HepG2 (cell line): ENCODE data around the gene ADAM22. TPM values are rescaled to one million over a fixed set of nuclear protein-coding genes. Genes with fewer than 3 reads are reported as not detected.
"Not testable (repeated sequence)": the region's sequence is repeated elsewhere in the genome, so short reads cannot be mapped to it uniquely, and the experiment has no call there.

Source experiments
- ATAC-seq: fragments of 200-7000 bp; cut with Tn5 transposase; 3 replicates; pipeline ENCODE4 v1.9.1; 2020; ENCODE audit warnings: mild to moderate bottlenecking, moderate library complexity
- BruUV-seq: library from RNA; stranded (reverse); fragments of 400-500 nt; replicated peaks from 2 replicates; lab custom pipeline; 2021; lab: Mats Ljungman, UMichigan
- CTCF ChIA-PET: fragments of 300-600 bp; formaldehyde crosslinking; extraction: SDS; loops from one replicate; lab custom pipeline; 2021; ENCODE audit warnings: low total read pairs, inconsistent platforms, low intra/inter-chr PET ratio; lab: Yijun Ruan, JAX
- POLR2A ChIA-PET: fragments of 350-600 bp; sonication (Branson Sonifier 250); formaldehyde crosslinking; loops from one replicate; lab custom pipeline; 2020; ENCODE audit warnings: antibody characterized with exemption, inconsistent platforms; lab: Yijun Ruan, JAX
- DNase-seq: peaks from one replicate; pipeline ENCODE4 v3.0.0-alpha.2; 2015; ENCODE audit warnings: low spot score
- FAIRE-seq: peaks from 3 replicates; lab custom pipeline; 2011; peaks lifted over from hg19 to GRCh38; lab: Jason Lieb, UNC
- H2AFZ ChIP-seq: one replicate; pipeline ENCODE4 v1.6.1; 2011; ENCODE audit warnings: low read length, inconsistent platforms
- H3K27ac ChIP-seq: fragments of 300-600 bp; 3 replicates; pipeline ENCODE4 v1.8.0; 2011; ENCODE audit warnings: mixed run types, mild to moderate bottlenecking, mixed read lengths, low read length, inconsistent platforms; ENCODE audit not compliant: insufficient read depth; ENCODE audit errors: extremely low read length
- H3K27me3 ChIP-seq, 2 experiments: fragments of 200-600 bp in 1 of 2; 2 replicates in 1 of 2; 3 replicates in 1 of 2; pipeline versions ENCODE4 v1.6.0 to v1.8.0; 2011; ENCODE audit warnings: low read length in 2 of 2, mild to moderate bottlenecking in 2 of 2, moderate library complexity in 2 of 2, inconsistent platforms in 1 of 2; ENCODE audit not compliant: insufficient read depth in 2 of 2, control insufficient read depth in 1 of 2
- H3K36me3 ChIP-seq, 2 experiments: fragments of 200-600 bp in 1 of 2; replicated peaks in 1 of 2; 2 replicates in 1 of 2; 3 replicates in 1 of 2; pipeline versions ENCODE4 v1.5.1 to v1.8.0; 2011; ENCODE audit warnings: low read length in 2 of 2, inconsistent platforms in 1 of 2; ENCODE audit not compliant: insufficient read depth in 2 of 2, control insufficient read depth in 1 of 2
- H3K4me1 ChIP-seq: 2 replicates; pipeline ENCODE4 v1.5.1; 2012; ENCODE audit warnings: low read length, inconsistent platforms; ENCODE audit not compliant: insufficient read depth
- H3K4me2 ChIP-seq: 2 replicates; pipeline ENCODE4 v1.6.0; 2011; ENCODE audit warnings: low read depth, low read length, inconsistent platforms
- H3K4me3 ChIP-seq, 3 experiments: fragments of 200-600 bp in 1 of 3; sonication (generic), shearing (Covaris generic) in 1 of 3; replicated peaks in 1 of 3; 2 replicates each; pipeline ENCODE4 v1.5.1; 2011 to 2016; ENCODE audit warnings: low read length in 3 of 3, inconsistent platforms in 2 of 3, low read depth in 2 of 3, mild to moderate bottlenecking in 2 of 3, control low read depth in 1 of 3, mixed read lengths in 1 of 3; ENCODE audit not compliant: insufficient read depth in 1 of 3
- H3K79me2 ChIP-seq: one replicate; pipeline ENCODE4 v1.6.1; 2011; ENCODE audit warnings: low read length, inconsistent platforms; ENCODE audit not compliant: insufficient read depth
- H3K9ac ChIP-seq: 2 replicates; pipeline ENCODE4 v1.6.0; 2011; ENCODE audit warnings: mild to moderate bottlenecking, low read depth, low read length, inconsistent platforms; ENCODE audit not compliant: insufficient read depth
- H3K9me3 ChIP-seq: 2 replicates; pipeline ENCODE4 v1.5.1; 2012; ENCODE audit warnings: mild to moderate bottlenecking, low read length
- H4K20me1 ChIP-seq: 2 replicates; pipeline ENCODE4 v1.6.0; 2011; ENCODE audit warnings: inconsistent platforms, mild to moderate bottlenecking, low read length, moderate library complexity; ENCODE audit not compliant: insufficient read depth
- NFE2 ChIP-seq: sonication (generic); formaldehyde crosslinking; IDR thresholded peaks from 2 replicates; pipeline ENCODE4 v1.4.0; 2020; ENCODE audit warnings: missing genetic modification reagents
- SSRP1 ChIP-seq: IDR thresholded peaks from 2 replicates; pipeline ENCODE4 v1.6.1; 2016; ENCODE audit warnings: control low read depth
- ZNF33B ChIP-seq: sonication (generic); formaldehyde crosslinking; IDR thresholded peaks from 2 replicates; pipeline ENCODE4 v1.5.1; 2020; ENCODE audit warnings: mild to moderate bottlenecking, missing genetic modification reagents
- ZNF629 ChIP-seq: sonication (generic); formaldehyde crosslinking; conservative IDR thresholded peaks from 2 replicates; pipeline ENCODE4 v1.5.0; 2020; ENCODE audit warnings: missing genetic modification reagents
- ZNF746 ChIP-seq: sonication (generic); formaldehyde crosslinking; IDR thresholded peaks from 2 replicates; pipeline ENCODE4 v1.8.0; 2022; ENCODE audit warnings: mild to moderate bottlenecking, missing genetic modification reagents
- ZNF800 ChIP-seq: sonication (generic); formaldehyde crosslinking; IDR thresholded peaks from 2 replicates; pipeline ENCODE4 v1.4.0; 2020; ENCODE audit warnings: missing genetic modification reagents
- WGBS: methylation state at CpG from one replicate; pipeline ENCODE4 v1.1.6; 2017; ENCODE audit warnings: low lambda C conversion rate; 5-methylcytosine and 5-hydroxymethylcytosine counted together
- in situ Hi-C: cut with HindIII; loops from 2 replicates; pipeline ENCODE4 v1.10.0; 2017; ENCODE audit warnings: low pct_unique_long_range_greater_than_20kb; ENCODE audit not compliant: extremely low pct_ligation_motif_present
- intact Hi-C: fragments of 100-400 bp; cut with micrococcal nuclease; formaldehyde crosslinking; loops from one replicate; pipeline ENCODE4 v1.10.0; 2022; ENCODE audit not compliant: unreplicated experiment
- polyA plus RNA-seq, 8 experiments: library from polyadenylated mRNA; depleted of rRNA in 3 of 8; stranded (reverse) in 7 of 8; unstranded in 1 of 8; fragments of >200 nt; fragmentation: Illumina TruSeq in 4 of 8; extraction: Trizol in 4 of 8; gene quantifications; 2 replicates each; pipeline versions ENCODE4 v1.2.1 to v1.2.3, GENCODE V29; 2011 to 2016; ENCODE audit warnings: low read depth in 4 of 8, missing spikeins in 1 of 8, mixed read lengths in 1 of 8; ENCODE audit not compliant: insufficient read depth in 1 of 8
- total RNA-seq, 5 experiments: library from RNA; depleted of rRNA; stranded (reverse); fragments of >200 nt; fragmentation: Illumina TruSeq; extraction: Trizol; gene quantifications; 2 replicates each; pipeline ENCODE4 v1.2.3, GENCODE V29; 2016; ENCODE audit warnings: low read depth in 1 of 5

The ADAM22 gene
- total and polyA plus RNA-seq, 2 of the 13 experiments (the other 11 are each of a cell fraction or from before 2014, with no cell fraction given) = 1.9 to 6.7 TPM

GRCh38 chr7:87944547-87944946 lies 10.5 kb downstream of the ADAM22 start:
- FAIRE-seq (no peak), DNase-seq (no peak), ATAC-seq (no peak)
- H3K4me2 ChIP-seq = no peak overlapping the region
- H3K27ac ChIP-seq = no peak overlapping the region
- no peaks in the 10 kb centered on the region for H3K9me3 ChIP-seq
- intact Hi-C loops (no loop called here), in situ Hi-C loops (no loop called here)
- no peaks in the 10 kb centered on the region for H3K36me3 ChIP-seq
- CTCF ChIA-PET = no interaction called here
- no peaks in the 10 kb centered on the region for H4K20me1 ChIP-seq
- WGBS = 68% methylated on average over 3 of the region's 3 CpGs
- H3K4me1 ChIP-seq = no peaks in the 10 kb centered on the region
- BruUV-seq = no TSS peak
- H2AFZ ChIP-seq = no peak overlapping the region
- no peak for TF ChIP-seq ZNF746
- TF ChIP-seq ZNF629 = no peak
- no peak for TF ChIP-seq SSRP1
- no peak for TF ChIP-seq ZNF800 (CRISPR knock-in tag)
- TF ChIP-seq NFE2 (CRISPR knock-in tag) = no peak
- TF ChIP-seq ZNF33B (CRISPR knock-in tag) = no peak
- no peak overlapping the region for H3K9ac ChIP-seq
- POLR2A ChIA-PET = no interaction called here
- no peaks in the 10 kb centered on the region for H3K27me3 ChIP-seq
- no peak overlapping the region for H3K4me3 ChIP-seq
- no peaks in the 10 kb centered on the region for H3K79me2 ChIP-seq

DNA sequence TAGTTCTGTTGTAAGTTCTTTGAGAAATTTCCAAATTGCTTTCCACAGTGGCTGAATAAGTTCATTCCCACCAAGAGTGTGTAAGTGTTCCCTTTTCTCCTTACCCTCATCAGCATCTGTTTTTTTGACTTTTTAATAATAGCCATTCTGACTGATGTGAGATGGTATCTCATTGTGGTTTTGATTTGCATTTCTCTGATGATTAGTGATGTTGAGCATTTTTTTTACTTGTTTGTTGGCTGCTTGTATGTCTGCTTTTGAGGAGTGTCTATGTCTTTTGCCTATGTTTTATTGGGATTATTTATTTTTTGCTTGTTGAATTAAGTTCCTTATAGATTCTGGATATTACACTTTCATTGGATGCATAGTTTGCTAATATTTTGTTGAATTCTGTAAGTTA lies 11.9 kb downstream of the ADAM22 start:
- H2AFZ ChIP-seq, CTCF ChIA-PET, FAIRE-seq, DNase-seq, H3K27me3 ChIP-seq, intact Hi-C loops, H3K4me2 ChIP-seq, H3K4me1 ChIP-seq, POLR2A ChIA-PET, H3K4me3 ChIP-seq, H3K27ac ChIP-seq, H3K36me3 ChIP-seq, H4K20me1 ChIP-seq, H3K9ac ChIP-seq, H3K79me2 ChIP-seq, in situ Hi-C loops, BruUV-seq, H3K9me3 ChIP-seq, ATAC-seq: not testable (repeated sequence)
